Astrocyte (in vitro differentiated cells and primary cell): ENCODE measurements around the gene ZNF277. TPM values are rescaled to one million over a fixed set of nuclear protein-coding genes. Genes with fewer than 3 reads are reported as not detected.

ENCODE experiments used
- DNase-seq: peaks from one replicate; pipeline ENCODE4 v3.0.0-alpha.2; 2010; ENCODE audit warnings: low read depth
- FAIRE-seq: peaks from 2 replicates; lab custom pipeline; 2011; peaks lifted over from hg19 to GRCh38; lab: Jason Lieb, UNC
- H2AFZ ChIP-seq: 2 replicates; pipeline ENCODE4 v1.6.0; 2012; ENCODE audit warnings: low read depth, low read length, inconsistent platforms
- H3K27ac ChIP-seq: 2 replicates; pipeline ENCODE4 v1.5.1; 2011; ENCODE audit warnings: low read depth, low read length, inconsistent platforms
- H3K27me3 ChIP-seq: 2 replicates; pipeline ENCODE4 v1.6.0; 2011; ENCODE audit warnings: low read length, inconsistent platforms; ENCODE audit not compliant: insufficient read depth
- H3K36me3 ChIP-seq: 2 replicates; pipeline ENCODE4 v1.5.1; 2011; ENCODE audit warnings: low read length, inconsistent platforms; ENCODE audit not compliant: insufficient read depth
- H3K4me1 ChIP-seq: 2 replicates; pipeline ENCODE4 v1.5.1; 2011; ENCODE audit warnings: low read length, inconsistent platforms; ENCODE audit not compliant: insufficient read depth
- H3K4me2 ChIP-seq: 2 replicates; pipeline ENCODE4 v1.6.0; 2012; ENCODE audit warnings: low read length, inconsistent platforms
- H3K4me3 ChIP-seq: 2 replicates; pipeline ENCODE4 v1.5.1; 2011; ENCODE audit warnings: low read depth, mild to moderate bottlenecking, low read length, inconsistent platforms; ENCODE audit not compliant: insufficient read depth
- H3K79me2 ChIP-seq: 2 replicates; pipeline ENCODE4 v1.6.0; 2012; ENCODE audit warnings: mild to moderate bottlenecking, low read length, inconsistent platforms; ENCODE audit not compliant: insufficient read depth
- H3K9ac ChIP-seq: 2 replicates; pipeline ENCODE4 v1.6.0; 2012; ENCODE audit warnings: mild to moderate bottlenecking, low read length, inconsistent platforms
- H3K9me3 ChIP-seq: 2 replicates; pipeline ENCODE4 v1.5.1; 2012; ENCODE audit warnings: low read depth, mild to moderate bottlenecking, low read length, inconsistent platforms; ENCODE audit not compliant: insufficient read depth
- H4K20me1 ChIP-seq: 2 replicates; pipeline ENCODE4 v1.6.0; 2012; ENCODE audit warnings: low read length, inconsistent platforms; ENCODE audit not compliant: insufficient read depth
- H3K27ac Mint-ChIP-seq: one replicate; pipeline ENCODE4 v1.8.0; 2021; ENCODE audit warnings: mild to moderate bottlenecking, mixed read lengths; ENCODE audit not compliant: unreplicated experiment
- H3K27me3 Mint-ChIP-seq: one replicate; pipeline ENCODE4 v1.8.0; 2021; ENCODE audit warnings: low read depth, mixed read lengths; ENCODE audit not compliant: unreplicated experiment
- H3K36me3 Mint-ChIP-seq: one replicate; pipeline ENCODE4 v1.8.0; 2021; ENCODE audit warnings: low read depth, mixed read lengths; ENCODE audit not compliant: unreplicated experiment
- H3K4me1 Mint-ChIP-seq: one replicate; pipeline ENCODE4 v1.8.0; 2021; ENCODE audit warnings: low read depth, mixed read lengths; ENCODE audit not compliant: unreplicated experiment
- H3K4me3 Mint-ChIP-seq: one replicate; pipeline ENCODE4 v1.8.0; 2021; ENCODE audit warnings: mild to moderate bottlenecking, moderate library complexity, mixed read lengths; ENCODE audit not compliant: unreplicated experiment
- H3K9me3 Mint-ChIP-seq: one replicate; pipeline ENCODE4 v1.8.0; 2021; ENCODE audit warnings: mild to moderate bottlenecking, mixed read lengths; ENCODE audit not compliant: unreplicated experiment
- CTCF ChIP-seq: IDR thresholded peaks from 2 replicates; pipeline ENCODE4 v1.5.1; 2011; ENCODE audit warnings: low read depth, mild to moderate bottlenecking, inconsistent platforms, low read length, moderate library complexity; ENCODE audit not compliant: insufficient read depth
- EZH2 ChIP-seq: IDR thresholded peaks from 2 replicates; pipeline ENCODE4 v1.6.1; 2012; ENCODE audit warnings: mild to moderate bottlenecking, low read length, inconsistent platforms; ENCODE audit not compliant: insufficient read depth
- total RNA-seq: library from RNA; stranded (reverse); gene quantifications from 2 replicates; pipeline ENCODE4 v1.2.1, GENCODE V29; 2021

ZNF277 gene
- total RNA-seq, 1 donor from 2014 or later, result 23.0 TPM

GRCh38 chr7:112193915-112194502 is 12.5 kb upstream of the ZNF277 start:
- Histone ChIP-seq H3K79me2 (peaks cover 46% of the 10 kb centered on the region), H4K20me1 (no peaks in the 10 kb centered on the region), H2AFZ (no peak overlapping the region), H3K4me1 (peaks cover 2% of the 10 kb centered on the region), H3K27me3 (no peaks in the 10 kb centered on the region), H3K27ac (no peak overlapping the region), H3K36me3 (no peaks in the 10 kb centered on the region), H3K4me2 (no peak overlapping the region), H3K9me3 (no peaks in the 10 kb centered on the region), H3K9ac (no peak overlapping the region), H3K4me3 (no peak overlapping the region)
- H3K27ac Mint-ChIP-seq, result peak overlapping the region; percentile 5
- FAIRE-seq, result no peak
- H3K4me1 Mint-ChIP-seq, result peaks cover 13% of the 10 kb centered on the region
- no peak overlapping the region for H3K4me3 Mint-ChIP-seq
- TF ChIP-seq CTCF, result no peak
- TF ChIP-seq EZH2, result no peak
- H3K9me3 Mint-ChIP-seq, result no peaks in the 10 kb centered on the region
- no peak for DNase-seq
- no peaks in the 10 kb centered on the region for H3K36me3 Mint-ChIP-seq
- H3K27me3 Mint-ChIP-seq, result no peaks in the 10 kb centered on the region

DNA sequence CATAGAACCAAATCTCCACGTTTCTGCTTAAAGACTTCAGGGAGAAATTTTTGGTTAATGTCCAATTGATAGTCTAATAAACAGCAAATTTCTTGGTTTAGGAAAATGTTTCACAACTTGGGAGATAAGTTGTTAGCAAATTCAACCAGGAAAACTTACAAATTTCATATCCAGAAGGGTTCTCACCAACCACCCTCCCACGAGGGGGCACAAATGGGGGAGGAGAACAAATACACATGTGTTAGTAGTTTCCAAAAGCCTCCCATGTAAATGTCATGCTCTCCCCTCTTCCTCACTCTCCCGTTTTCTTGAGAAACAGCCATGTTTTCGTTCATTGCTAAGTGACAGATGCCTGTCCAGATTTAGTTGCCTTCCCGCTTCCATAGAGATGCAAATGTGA is 10.8 kb upstream of the ZNF277 start:
- Histone ChIP-seq H3K36me3 (no peaks in the 10 kb centered on the region), H3K4me1 (peaks cover 3% of the 10 kb centered on the region), H2AFZ (no peak overlapping the region), H3K9me3 (no peaks in the 10 kb centered on the region), H3K4me3 (no peak overlapping the region), H3K79me2 (peaks cover 53% of the 10 kb centered on the region), H3K27me3 (no peaks in the 10 kb centered on the region), H4K20me1 (no peaks in the 10 kb centered on the region), H3K4me2 (no peak overlapping the region), H3K9ac (no peak overlapping the region), H3K27ac (no peak overlapping the region)
- Mint-ChIP-seq H3K9me3 (no peaks in the 10 kb centered on the region), H3K4me3 (no peak overlapping the region), H3K36me3 (no peaks in the 10 kb centered on the region), H3K4me1 (peaks cover 14% of the 10 kb centered on the region), H3K27ac (no peak overlapping the region), H3K27me3 (no peaks in the 10 kb centered on the region)
- no peak for TF ChIP-seq CTCF
- TF ChIP-seq EZH2, result no peak
- no peak for FAIRE-seq
- DNase-seq, result no peak

GRCh38 chr7:112197322-112197721 is 9.2 kb upstream of the ZNF277 start:
- Mint-ChIP-seq H3K27me3 (no peaks in the 10 kb centered on the region), H3K4me3 (no peak overlapping the region), H3K4me1 (peaks cover 23% of the 10 kb centered on the region), H3K36me3 (no peaks in the 10 kb centered on the region), H3K27ac (no peak overlapping the region), H3K9me3 (no peaks in the 10 kb centered on the region)
- TF ChIP-seq CTCF (no peak), EZH2 (no peak)
- Histone ChIP-seq H2AFZ (no peak overlapping the region), H3K9me3 (no peaks in the 10 kb centered on the region), H3K4me1 (peaks cover 3% of the 10 kb centered on the region), H3K79me2 (peaks cover 54% of the 10 kb centered on the region), H4K20me1 (no peaks in the 10 kb centered on the region), H3K36me3 (no peaks in the 10 kb centered on the region), H3K27ac (no peak overlapping the region), H3K9ac (no peak overlapping the region), H3K27me3 (no peaks in the 10 kb centered on the region), H3K4me3 (no peak overlapping the region), H3K4me2 (no peak overlapping the region)
- no peak for DNase-seq
- no peak for FAIRE-seq
